HUES6 (cell line): ENCODE data around the gene GAMT.
A peak's percentile ranks its signal among the peaks of the same experiment; 100 is the strongest.

Source experiments
- H3K27ac ChIP-seq: 2 replicates; pipeline ENCODE4 v1.7.0; 2013; ENCODE audit warnings: low read depth, mild to moderate bottlenecking, low read length, inconsistent platforms
- H3K27me3 ChIP-seq: 2 replicates; pipeline ENCODE4 v1.6.1; 2013; ENCODE audit warnings: low read length; ENCODE audit not compliant: control insufficient read depth, insufficient read depth
- H3K36me3 ChIP-seq: 2 replicates; pipeline ENCODE4 v1.6.1; 2013; ENCODE audit warnings: low read length; ENCODE audit not compliant: control insufficient read depth, insufficient read depth
- H3K4me1 ChIP-seq: 2 replicates; pipeline ENCODE4 v1.6.1; 2013; ENCODE audit warnings: low read length; ENCODE audit not compliant: control insufficient read depth, insufficient read depth
- H3K4me3 ChIP-seq: 2 replicates; pipeline ENCODE4 v1.5.1; 2013; ENCODE audit warnings: low read depth, low read length
- H3K9ac ChIP-seq: one replicate; pipeline ENCODE4 v1.6.1; 2013; ENCODE audit warnings: mild to moderate bottlenecking, low read length
- H3K9me3 ChIP-seq: 2 replicates; pipeline ENCODE4 v1.6.1; 2013; ENCODE audit warnings: low read depth, low read length; ENCODE audit not compliant: control insufficient read depth, insufficient read depth

GAMT gene

DNA sequence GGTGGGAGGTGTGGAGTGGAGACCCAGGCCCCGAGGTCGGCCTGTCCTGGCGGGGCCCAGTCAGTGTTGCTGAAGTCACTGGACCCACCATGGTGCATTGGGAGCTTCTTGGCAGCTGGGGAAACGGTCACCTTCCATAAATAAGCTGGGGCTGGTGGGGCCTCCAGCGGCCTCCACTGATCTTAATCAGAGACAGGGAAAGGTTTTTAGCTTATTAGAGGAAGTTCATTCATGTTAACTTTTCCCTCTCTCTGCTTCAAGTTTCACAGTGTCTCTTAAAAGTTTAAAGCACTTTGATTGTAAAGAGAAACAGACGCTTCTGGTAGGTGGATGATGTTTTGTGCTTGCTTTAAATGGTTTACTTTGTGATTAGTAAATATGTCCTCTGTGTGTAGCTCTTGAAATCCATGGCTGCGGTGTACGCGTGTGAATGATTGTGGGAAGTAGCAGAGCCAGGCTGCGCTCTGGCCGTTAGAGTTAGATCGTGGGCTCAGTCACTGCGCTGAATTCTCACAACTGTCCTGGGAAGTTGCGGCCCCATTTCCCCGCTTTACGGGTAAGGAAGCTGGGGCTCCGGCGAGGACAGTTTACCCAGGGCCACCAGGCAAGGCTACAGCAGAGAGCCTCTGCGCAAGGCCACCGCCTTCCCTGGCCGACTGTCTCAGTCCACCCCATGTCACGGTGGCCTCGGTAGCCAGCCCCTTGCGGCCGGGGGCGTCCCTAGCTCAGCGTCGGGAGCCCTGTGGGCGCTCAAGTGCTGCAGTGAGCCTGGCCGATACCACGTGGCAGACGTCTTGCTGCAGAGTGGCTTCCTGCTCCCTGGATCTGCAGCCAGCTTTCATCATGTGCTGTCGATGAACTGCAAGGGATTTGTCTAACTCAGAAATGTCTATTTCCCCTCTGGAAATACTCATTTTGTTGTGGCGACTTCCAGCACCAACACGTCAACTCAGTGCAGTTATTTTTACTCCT is 34.2 kb downstream of the GAMT start:
- Histone ChIP-seq H3K4me3 (no peak overlapping the region), H3K36me3 (peaks cover 86% of the 10 kb centered on the region), H3K27ac (no peak overlapping the region), H3K9ac (no peak overlapping the region), H3K9me3 (no peaks in the 10 kb centered on the region), H3K4me1 (0 out of 2 replicates have a peak, but pooled peaks cover 4% of the 10 kb centered on the region), H3K27me3 (no peaks in the 10 kb centered on the region)

DNA sequence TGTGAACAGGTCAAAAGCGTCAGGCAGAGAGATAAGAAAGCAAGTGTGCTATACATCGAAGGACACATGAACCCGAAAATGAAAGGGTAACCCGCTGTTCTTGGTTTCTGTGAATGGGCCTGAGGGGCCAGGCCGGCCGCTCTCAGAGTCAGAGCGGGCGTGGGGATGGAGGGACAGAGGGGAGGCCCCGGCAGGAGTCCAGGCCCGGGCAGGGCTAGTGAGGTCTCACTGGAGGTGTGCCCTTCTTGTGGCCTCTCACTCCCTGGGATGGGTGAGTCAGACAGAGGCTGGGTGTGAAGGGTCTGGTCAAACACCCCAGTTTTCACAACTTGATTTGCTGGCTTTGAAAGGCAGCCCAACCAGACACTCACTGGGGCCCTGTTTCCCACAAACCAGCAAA is 35.0 kb downstream of the GAMT start:
- Histone ChIP-seq H3K27me3 (no peaks in the 10 kb centered on the region), H3K9me3 (no peaks in the 10 kb centered on the region), H3K36me3 (peaks cover 88% of the 10 kb centered on the region), H3K9ac (no peak overlapping the region), H3K27ac (peak overlapping the region; percentile 53; the same call in 1 of the 2 replicates), H3K4me1 (peaks cover 7% of the 10 kb centered on the region; the same call in 1 of the 2 replicates), H3K4me3 (no peak overlapping the region)

DNA sequence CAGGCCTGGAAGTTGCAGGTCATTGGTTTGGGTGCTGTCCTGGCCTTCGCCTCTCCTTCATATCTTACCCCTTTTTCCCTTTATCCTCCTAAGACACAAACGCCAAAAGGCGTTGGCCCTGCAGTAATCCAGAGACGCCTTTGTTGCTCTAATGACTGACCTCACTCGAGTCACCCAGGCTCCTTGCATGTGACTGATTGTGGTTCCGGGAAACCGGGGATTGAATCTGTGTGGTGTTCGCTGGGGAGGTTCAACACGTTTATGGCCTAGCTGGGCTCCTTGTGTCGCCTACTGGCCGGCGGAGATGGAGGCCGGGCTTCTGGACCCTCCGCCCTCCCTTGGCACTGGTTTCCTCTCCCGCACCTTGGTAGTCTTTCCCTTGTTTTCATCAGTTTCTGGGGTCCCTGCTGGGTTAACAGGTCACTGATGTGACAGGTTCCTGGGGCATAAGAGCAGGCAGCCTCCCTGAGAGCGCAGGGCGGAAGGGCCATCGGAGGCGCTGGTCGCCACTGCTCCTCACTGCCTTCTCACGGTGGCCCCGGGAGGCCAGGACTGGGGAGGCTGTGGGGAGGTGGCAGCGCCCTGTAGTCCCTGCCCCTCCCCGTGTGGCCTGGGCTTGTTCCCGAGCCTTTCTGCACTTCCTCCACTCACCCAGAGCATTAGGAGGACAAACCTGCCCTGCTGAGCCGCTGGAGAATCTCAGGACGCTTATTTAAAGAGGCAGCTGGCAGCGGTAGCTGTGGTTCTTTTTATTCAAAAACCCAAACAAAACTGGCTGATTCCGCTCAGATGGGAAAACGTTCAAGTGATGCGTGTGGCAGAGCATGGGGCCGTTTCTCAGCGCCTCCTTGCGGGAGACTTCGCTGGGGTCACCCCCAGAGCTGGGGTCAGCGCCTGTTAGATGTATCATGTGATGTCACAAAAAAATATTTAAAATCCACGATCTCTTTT is 35.7 kb downstream of the GAMT start:
- H3K27ac ChIP-seq: peak overlapping the region; percentile 53; the same call in 1 of the 2 replicates
- H3K9me3 ChIP-seq: no peaks in the 10 kb centered on the region
- no peaks in the 10 kb centered on the region for H3K27me3 ChIP-seq
- peaks cover 13% of the 10 kb centered on the region; the same call in 1 of the 2 replicates for H3K4me1 ChIP-seq
- H3K4me3 ChIP-seq: no peak overlapping the region
- no peak overlapping the region for H3K9ac ChIP-seq
- H3K36me3 ChIP-seq: peaks cover 88% of the 10 kb centered on the region

DNA sequence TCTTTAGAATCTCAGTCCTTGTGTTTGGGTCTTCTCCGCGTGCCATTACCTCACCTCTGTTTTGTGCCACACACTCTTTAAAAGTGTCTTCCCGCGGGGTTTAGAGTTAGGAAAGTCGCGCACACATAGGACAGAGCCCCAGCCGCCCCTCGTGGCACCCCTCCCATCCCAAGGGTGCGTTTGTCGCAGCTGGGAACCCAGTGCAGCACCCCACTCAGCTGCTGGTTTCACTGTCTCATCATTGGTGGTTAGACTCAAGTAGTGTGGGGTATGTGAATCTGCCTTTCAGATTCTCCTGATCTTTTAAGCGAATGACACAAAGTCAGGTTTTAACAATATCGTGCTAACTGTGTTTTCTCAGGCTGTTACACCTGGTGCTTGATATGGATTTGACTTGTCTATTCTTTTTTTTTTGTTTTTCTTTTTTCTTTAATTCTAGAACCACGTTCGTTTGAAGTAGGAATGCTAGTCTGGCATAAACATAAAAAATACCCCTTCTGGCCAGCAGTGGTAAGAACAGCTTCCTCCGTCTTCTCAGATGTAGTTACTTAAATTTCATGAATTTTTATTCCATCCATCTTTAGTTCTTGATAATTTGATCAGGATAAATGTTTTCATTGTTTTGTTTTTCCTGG is 37.2 kb downstream of the GAMT start:
- Histone ChIP-seq H3K9ac (no peak overlapping the region), H3K36me3 (peaks cover 88% of the 10 kb centered on the region)

DNA sequence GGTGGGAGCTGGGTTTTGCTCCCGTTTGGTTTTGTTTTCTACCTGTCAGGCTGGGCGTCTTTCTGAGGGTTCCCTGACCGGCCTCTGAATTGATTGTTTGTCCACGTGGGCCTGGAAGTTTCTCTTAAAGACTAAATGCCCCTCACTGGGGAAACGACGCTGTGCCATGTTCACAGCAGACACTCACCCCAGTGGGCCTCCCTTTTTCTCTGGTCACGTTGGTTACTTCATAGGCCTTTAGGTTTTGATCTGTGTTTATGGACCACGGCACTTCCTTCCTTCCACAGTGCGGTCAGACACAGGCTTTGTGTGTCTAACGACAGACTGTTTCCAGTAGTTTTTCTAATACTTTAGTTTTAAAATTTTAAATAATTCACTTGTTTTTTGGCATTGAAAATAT is 37.7 kb downstream of the GAMT start:
- H3K27ac ChIP-seq: no peak overlapping the region
- H3K9ac ChIP-seq: no peak overlapping the region
- no peaks in the 10 kb centered on the region for H3K27me3 ChIP-seq
- peaks cover 90% of the 10 kb centered on the region for H3K36me3 ChIP-seq
- H3K9me3 ChIP-seq: no peaks in the 10 kb centered on the region
- no peak overlapping the region for H3K4me3 ChIP-seq
- H3K4me1 ChIP-seq: peaks cover 33% of the 10 kb centered on the region

More for the DNA sequence above, 37.2 kb downstream of the GAMT start:
- no peak overlapping the region for H3K4me3 ChIP-seq
- no peak overlapping the region for H3K27ac ChIP-seq
- H3K9me3 ChIP-seq: no peaks in the 10 kb centered on the region
- H3K4me1 ChIP-seq: peaks cover 27% of the 10 kb centered on the region
- no peaks in the 10 kb centered on the region for H3K27me3 ChIP-seq

DNA sequence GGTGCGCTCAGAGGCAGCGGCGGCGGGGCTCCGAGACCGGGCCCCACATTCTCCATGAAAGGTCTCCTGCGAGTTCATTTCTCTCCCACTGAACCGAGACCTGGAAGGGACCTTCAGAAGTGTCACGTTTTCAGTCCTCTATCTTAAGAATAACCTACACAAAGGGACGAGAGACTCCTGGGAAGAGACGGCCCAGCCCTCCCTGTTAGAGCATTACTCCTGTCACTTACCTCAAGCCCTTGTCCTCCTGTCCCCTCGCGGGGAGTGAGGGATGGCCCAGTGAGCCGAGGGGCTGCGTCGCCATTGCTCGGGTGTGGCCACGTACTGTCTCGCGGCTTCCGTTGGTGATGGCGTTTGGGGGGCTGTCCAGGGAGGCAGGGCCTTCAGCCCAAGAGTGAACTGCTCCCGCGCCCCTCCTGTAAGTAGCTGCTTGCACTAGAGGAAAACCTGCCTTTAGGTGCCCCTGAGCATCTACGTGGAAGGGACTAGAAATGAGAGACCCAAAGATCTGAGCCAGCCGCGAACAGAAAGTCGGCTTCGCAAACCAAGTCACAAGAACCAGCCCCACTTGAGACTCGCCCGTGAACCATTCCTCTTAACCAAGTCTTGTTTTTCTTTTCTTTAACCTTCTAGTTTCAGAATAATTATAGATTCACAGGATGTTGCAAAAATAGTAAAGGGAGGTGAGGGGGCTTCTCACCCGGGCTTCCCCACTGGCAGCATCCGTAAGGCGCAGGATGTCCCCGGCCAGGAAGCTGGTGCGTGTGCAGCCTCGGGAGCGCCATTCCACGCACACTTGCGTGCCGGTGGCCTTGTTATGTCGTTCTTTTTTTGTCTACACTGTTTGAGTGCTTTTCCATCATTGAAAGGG is 38.7 kb downstream of the GAMT start:
- Histone ChIP-seq H3K4me1 (peaks cover 40% of the 10 kb centered on the region), H3K9ac (no peak overlapping the region), H3K27me3 (no peaks in the 10 kb centered on the region), H3K4me3 (no peak overlapping the region), H3K9me3 (no peaks in the 10 kb centered on the region), H3K27ac (no peak overlapping the region), H3K36me3 (peaks cover 86% of the 10 kb centered on the region)

DNA sequence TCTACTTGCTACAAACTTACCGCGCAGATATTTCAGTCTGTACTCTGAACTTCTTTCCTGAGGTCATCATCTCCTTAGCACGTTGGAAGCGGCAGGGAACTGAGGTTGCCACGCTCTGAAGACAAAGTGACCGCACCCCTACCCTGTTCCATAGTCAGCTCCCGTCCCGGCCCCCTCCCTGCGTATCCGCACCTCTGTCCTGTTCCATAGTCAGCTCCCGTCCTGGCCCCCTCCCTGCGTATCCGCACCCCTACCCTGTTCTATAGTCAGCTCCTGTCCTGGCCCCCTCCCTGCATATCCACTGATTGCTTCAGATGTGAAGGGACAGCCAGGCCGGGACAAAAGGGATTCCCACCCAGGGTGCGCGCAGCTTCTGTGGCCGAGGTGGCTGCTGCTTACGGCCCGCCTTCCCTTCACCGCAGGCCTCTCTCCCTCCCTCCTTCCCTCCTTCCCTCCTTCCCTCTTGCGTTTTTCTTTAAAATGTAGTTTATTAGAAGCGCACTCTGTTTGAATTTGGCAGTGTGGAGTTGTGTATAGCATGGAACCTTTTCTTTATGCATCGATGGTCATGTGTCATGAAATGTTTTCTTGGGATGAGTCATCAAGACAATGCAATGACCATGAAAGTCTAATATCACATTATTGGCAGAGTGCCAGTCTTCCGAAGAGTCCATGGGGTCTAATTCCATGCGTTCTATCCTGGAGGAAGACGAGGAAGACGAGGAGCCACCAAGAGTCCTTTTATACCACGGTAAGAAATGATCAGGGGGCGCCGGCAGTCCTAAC is 39.5 kb downstream of the GAMT start:
- peaks cover 48% of the 10 kb centered on the region for H3K4me1 ChIP-seq

DNA sequence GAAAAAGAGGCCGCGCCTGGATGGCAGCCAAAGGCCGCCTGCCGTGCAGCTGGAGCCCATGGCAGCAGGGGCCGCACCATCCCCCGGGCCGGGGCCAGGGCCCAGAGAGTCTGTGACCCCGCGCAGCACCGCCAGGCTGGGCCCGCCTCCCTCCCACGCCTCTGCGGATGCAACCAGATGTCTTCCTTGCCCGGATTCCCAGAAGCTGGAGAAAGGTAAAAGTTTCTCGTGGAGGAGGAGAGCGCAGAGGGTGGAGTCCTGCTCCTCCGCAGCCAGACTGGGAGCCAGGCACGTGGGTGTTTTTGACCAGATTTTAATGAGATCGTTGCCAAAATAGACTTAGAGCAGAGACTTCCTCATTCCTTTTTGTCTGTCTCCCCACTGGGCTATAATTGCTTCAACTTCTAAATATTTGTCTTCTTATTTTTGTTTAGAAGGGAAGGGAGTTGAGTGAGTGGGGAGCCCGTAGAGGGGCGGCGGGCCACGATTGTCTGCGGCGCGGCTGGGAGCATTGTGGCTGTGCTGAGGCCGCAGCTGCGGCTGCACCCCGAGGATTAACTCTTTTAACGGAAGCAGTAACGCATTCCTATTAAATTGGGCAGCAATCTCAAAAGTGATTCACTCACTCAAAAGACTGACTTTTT is 40.4 kb downstream of the GAMT start:
- Histone ChIP-seq H3K9me3 (no peaks in the 10 kb centered on the region), H3K9ac (no peak overlapping the region), H3K27me3 (no peaks in the 10 kb centered on the region), H3K4me3 (peak overlapping the region; percentile 20; the same call in 1 of the 2 replicates), H3K4me1 (peaks cover 57% of the 10 kb centered on the region), H3K36me3 (peaks cover 70% of the 10 kb centered on the region), H3K27ac (no peak overlapping the region)

More for the DNA sequence above, 39.5 kb downstream of the GAMT start:
- H3K9me3 ChIP-seq: no peaks in the 10 kb centered on the region
- no peak overlapping the region for H3K4me3 ChIP-seq
- no peak overlapping the region for H3K9ac ChIP-seq
- H3K27me3 ChIP-seq: no peaks in the 10 kb centered on the region
- H3K27ac ChIP-seq: no peak overlapping the region
- H3K36me3 ChIP-seq: peaks cover 78% of the 10 kb centered on the region

DNA sequence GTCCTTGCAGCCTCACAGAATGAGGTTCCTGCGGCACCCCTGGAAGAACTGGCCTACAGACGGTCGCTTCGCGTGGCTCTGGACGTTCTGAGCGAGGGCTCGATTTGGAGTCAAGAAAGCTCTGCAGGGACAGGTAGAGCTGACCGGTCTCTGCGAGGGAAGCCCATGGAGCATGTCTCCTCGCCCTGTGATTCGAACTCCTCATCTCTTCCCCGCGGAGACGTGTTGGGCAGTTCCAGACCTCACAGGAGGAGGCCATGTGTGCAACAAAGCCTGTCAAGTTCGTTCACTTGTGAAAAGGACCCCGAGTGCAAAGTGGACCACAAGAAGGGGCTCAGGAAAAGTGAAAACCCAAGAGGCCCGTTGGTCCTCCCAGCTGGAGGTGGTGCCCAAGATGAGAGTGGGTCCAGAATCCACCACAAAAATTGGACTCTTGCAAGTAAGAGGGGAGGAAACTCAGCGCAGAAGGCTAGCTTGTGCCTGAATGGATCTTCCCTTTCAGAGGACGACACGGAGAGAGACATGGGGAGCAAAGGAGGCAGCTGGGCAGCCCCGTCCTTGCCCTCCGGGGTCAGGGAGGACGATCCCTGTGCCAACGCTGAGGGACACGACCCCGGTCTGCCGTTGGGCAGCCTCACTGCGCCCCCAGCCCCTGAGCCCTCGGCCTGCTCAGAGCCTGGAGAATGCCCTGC is 41.1 kb downstream of the GAMT start:
- peak overlapping the region; percentile 11 for H3K9ac ChIP-seq
- H3K27ac ChIP-seq: no peak overlapping the region
- no peaks in the 10 kb centered on the region for H3K27me3 ChIP-seq
- H3K4me3 ChIP-seq: no peak overlapping the region
- H3K4me1 ChIP-seq: peaks cover 57% of the 10 kb centered on the region
- peaks cover 63% of the 10 kb centered on the region for H3K36me3 ChIP-seq
- no peaks in the 10 kb centered on the region for H3K9me3 ChIP-seq
